ENCODE results near the gene EMX2. TPM values are rescaled to one million over a fixed set of nuclear protein-coding genes. Genes with fewer than 3 reads are reported as not detected.
"Not testable (repeated sequence)": the region's sequence is repeated elsewhere in the genome, so short reads cannot be mapped to it uniquely, and the experiment has no call there.

Gene EMX2
- total and polyA plus RNA-seq, 8 donors = 0.06 to 0.27 (median 0.09) TPM; not detected in 4

DNA sequence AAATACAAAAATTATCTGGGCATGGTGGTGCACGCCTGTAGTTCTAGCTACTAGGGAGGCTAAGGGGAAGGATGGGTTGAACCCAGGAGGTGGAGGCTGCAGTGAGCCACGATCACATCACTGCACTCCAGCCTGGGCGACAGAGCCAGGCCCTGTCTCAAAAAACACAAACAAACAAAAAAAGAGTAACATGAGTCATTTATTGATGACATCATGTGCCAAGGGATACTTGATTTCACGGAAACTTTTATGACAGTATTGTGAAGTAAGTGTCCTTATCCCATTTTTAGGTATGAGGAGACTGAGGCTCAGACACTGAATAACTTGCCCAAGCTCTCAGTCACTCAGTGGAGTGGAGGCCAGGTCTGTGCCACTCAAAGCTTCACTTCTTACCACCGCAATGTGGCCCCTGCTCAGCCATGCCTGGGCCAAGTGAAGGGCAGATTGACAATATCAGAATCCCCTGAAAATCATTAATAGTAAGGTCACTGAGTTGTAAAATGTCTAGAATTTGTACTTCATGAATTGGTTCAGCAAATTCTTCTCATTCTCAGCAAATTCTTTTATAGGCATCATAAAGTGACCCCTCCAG, 36.5 kb downstream of the EMX2 start:
- no peaks in the 10 kb centered on the region for H3K27me3 ChIP-seq
- no peaks in the 10 kb centered on the region for H3K9me3 ChIP-seq
- WGBS, 2 donors = 78 to 80% methylated on average over 5 of the region's 5 CpGs
- no peaks in the 10 kb centered on the region for H3K4me1 ChIP-seq
- ATAC-seq = no peak
- FAIRE-seq = no peak
- H3K4me3 ChIP-seq = no peak overlapping the region
- TF ChIP-seq, protein P1, sequence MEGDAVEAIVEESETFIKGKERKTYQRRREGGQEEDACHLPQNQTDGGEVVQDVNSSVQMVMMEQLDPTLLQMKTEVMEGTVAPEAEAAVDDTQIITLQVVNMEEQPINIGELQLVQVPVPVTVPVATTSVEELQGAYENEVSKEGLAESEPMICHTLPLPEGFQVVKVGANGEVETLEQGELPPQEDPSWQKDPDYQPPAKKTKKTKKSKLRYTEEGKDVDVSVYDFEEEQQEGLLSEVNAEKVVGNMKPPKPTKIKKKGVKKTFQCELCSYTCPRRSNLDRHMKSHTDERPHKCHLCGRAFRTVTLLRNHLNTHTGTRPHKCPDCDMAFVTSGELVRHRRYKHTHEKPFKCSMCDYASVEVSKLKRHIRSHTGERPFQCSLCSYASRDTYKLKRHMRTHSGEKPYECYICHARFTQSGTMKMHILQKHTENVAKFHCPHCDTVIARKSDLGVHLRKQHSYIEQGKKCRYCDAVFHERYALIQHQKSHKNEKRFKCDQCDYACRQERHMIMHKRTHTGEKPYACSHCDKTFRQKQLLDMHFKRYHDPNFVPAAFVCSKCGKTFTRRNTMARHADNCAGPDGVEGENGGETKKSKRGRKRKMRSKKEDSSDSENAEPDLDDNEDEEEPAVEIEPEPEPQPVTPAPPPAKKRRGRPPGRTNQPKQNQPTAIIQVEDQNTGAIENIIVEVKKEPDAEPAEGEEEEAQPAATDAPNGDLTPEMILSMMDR (IDR thresholded peaks at IDR 0.05) = no peak
- no peak for DNase-seq
- H3K36me3 ChIP-seq = no peaks in the 10 kb centered on the region
- intact Hi-C loops (cut with DNase I) = no loop called here
- no peak overlapping the region for H3K27ac ChIP-seq

DNA sequence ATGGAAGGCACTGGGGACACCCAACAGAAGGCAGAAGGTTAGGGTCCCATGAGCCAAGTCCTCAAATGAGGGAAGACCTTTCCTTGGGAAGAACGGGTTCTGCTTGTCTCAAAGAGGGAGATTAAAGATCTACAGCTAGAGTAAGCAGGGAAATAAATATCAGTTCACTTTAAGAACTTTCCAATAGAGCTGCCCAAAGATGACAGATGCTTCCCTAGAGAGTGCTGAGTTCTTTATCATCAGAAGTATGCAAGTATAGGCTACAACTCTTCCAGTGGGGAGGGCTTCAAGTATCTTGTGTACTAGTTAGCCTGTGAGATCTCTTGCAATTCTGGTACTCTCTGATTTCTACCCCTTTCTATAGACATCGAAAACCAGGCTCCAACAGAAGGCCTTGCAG, 39.4 kb downstream of the EMX2 start:
- intact Hi-C loops (cut with DNase I) = no loop called here
- no peaks in the 10 kb centered on the region for H3K4me1 ChIP-seq
- H3K27ac ChIP-seq = no peak overlapping the region
- H3K9me3 ChIP-seq = no peaks in the 10 kb centered on the region
- DNase-seq = no peak
- no peak for ATAC-seq
- WGBS, 2 donors = 59 to 66% methylated on average over 2 of the region's 2 CpGs
- H3K4me3 ChIP-seq = no peak overlapping the region
- no peaks in the 10 kb centered on the region for H3K27me3 ChIP-seq
- H3K36me3 ChIP-seq = no peaks in the 10 kb centered on the region
- no peak for FAIRE-seq
- TF ChIP-seq, protein P1 (IDR thresholded peaks at IDR 0.05) = no peak

DNA sequence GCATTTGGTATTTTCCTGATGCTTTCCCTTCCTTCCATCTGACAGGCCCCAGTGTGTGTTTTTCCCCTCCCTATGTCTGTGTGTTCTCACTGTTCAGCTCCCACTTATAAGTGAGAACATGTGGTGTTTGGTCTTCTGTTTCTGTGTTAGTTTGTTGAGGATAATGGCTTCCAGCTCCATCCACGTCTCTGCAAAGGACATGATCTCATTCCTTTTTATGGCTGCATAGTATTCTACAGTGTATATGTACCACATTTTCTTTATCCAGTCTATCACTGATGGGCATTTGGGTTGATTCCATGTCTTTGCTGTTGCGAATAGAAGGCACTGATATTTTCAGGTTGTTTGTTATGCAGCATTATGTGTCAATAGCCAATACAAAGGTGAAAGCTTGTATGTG, 42.3 kb downstream of the EMX2 start:
- WGBS, 2 donors = 77 to 81% methylated on average over 2 of the region's 2 CpGs
- H3K4me1 ChIP-seq; H3K9me3 ChIP-seq; DNase-seq; ATAC-seq; intact Hi-C loops (cut with DNase I); H3K27ac ChIP-seq; H3K27me3 ChIP-seq; FAIRE-seq; H3K4me3 ChIP-seq; H3K36me3 ChIP-seq: not testable (repeated sequence)

DNA sequence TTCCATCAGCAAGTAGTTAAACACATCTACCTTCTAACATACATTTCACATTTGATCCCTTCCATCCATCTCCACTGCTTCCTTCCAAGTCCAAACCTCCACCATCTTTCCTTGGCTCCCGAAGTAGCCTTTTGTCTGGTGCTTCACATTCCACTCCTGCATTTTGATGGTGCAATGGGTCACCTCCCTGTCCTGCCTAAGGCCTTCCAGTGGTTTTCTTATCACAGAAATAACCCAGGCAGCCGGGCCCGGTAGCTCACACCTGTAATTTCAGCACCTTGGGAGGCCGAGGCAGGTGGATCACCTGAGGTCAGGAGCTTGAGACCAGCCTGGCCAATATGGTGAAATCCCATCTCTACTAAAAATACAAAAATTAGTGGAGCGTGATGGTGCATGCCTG, 44.5 kb downstream of the EMX2 start:
- Histone ChIP-seq H3K27ac (no peak overlapping the region), H3K4me3 (no peak overlapping the region), H3K27me3 (no peaks in the 10 kb centered on the region), H3K9me3 (no peaks in the 10 kb centered on the region), H3K36me3 (no peaks in the 10 kb centered on the region), H3K4me1 (no peaks in the 10 kb centered on the region)
- 94% methylated on average over 5 of the region's 5 CpGs for WGBS, 2 donors
- ATAC-seq (no peak), FAIRE-seq (no peak), DNase-seq (no peak)
- intact Hi-C loops (cut with DNase I) = no loop called here
- TF ChIP-seq, protein P1 (IDR thresholded peaks at IDR 0.05) = no peak

GRCh38 chr10:117590101-117590875, 47.7 kb downstream of the EMX2 start:
- ATAC-seq (no peak), DNase-seq (no peak), FAIRE-seq (no peak)
- Histone ChIP-seq H3K4me3 (no peak overlapping the region), H3K36me3 (no peaks in the 10 kb centered on the region), H3K27me3 (no peaks in the 10 kb centered on the region), H3K27ac (no peak overlapping the region), H3K4me1 (no peaks in the 10 kb centered on the region), H3K9me3 (no peaks in the 10 kb centered on the region)
- WGBS, 2 donors = 65 to 80% methylated on average over 8 of the region's 8 CpGs
- TF ChIP-seq, protein P1 (IDR thresholded peaks at IDR 0.05) = no peak
- intact Hi-C loops (cut with DNase I) = no loop called here

Data from pancreas (tissue), 10 donors.